GM23248 (cell line): ENCODE results near the gene KRTAP10-10.

Experiments used
- EZH2 ChIP-seq: fragments of 200-600 bp; sonication (generic); IDR thresholded peaks from 2 replicates; pipeline ENCODE4 v1.6.1; 2018; ENCODE audit warnings: antibody characterized with exemption, mild to moderate bottlenecking; ENCODE audit not compliant: insufficient read depth, poor library complexity, severe bottlenecking
- EZH2phosphoT487 ChIP-seq: fragments of 200-600 bp; sonication (generic); IDR thresholded peaks from 2 replicates; pipeline ENCODE4 v1.6.1; 2018; ENCODE audit warnings: antibody characterized with exemption, moderate library complexity, mild to moderate bottlenecking, low read depth; ENCODE audit not compliant: insufficient read depth

DNA sequence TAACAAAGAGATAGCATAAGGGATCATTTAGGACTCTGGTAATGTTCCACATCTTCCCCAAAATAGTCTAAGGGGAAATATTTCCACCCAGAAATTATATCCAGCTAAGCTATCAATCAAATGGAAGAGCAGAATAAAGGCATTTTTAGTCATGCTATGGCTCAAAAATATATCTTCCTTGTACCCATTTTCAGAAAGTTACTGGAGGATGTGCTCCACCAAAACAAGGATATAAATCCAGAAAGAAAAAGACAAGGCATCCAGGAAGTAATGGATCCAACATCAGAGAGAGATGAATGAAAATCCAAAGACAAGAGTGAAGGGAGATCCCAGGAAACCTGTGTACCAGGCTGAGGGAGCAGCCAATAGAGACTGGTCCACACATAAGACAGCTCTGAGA lies 28.0 kb upstream of the KRTAP10-10 start:
- TF ChIP-seq EZH2, result no peak
- TF ChIP-seq EZH2phosphoT487, result no peak
